ENCODE data around the gene CRIP1. TPM values are rescaled to one million over a fixed set of nuclear protein-coding genes. Genes with fewer than 3 reads are reported as not detected.

Gene CRIP1
- total RNA-seq, 1 donor from 2014 or later: 64.8 TPM

GRCh38 chr14:105469456-105470349 is 17.0 kb upstream of the CRIP1 start:
- no peak for DNase-seq (ENCODE audit: low spot score)

- DNase-seq (ENCODE audit: low spot score): no peak
Measured at GRCh38 chr14:105470350-105471296, 16.1 kb upstream of the CRIP1 start.

GRCh38 chr14:105471297-105471821 is 15.3 kb upstream of the CRIP1 start:
- no peak for DNase-seq (ENCODE audit: low spot score)

GRCh38 chr14:105471823-105472485 is 14.7 kb upstream of the CRIP1 start:
- DNase-seq (ENCODE audit: low spot score): no peak

- no peak for DNase-seq (ENCODE audit: low spot score)
Measured at GRCh38 chr14:105472486-105472991, 14.1 kb upstream of the CRIP1 start.

GRCh38 chr14:105473033-105473676 is 13.5 kb upstream of the CRIP1 start:
- no peak for DNase-seq (ENCODE audit: low spot score)

GRCh38 chr14:105473677-105474482 is 12.8 kb upstream of the CRIP1 start:
- DNase-seq (ENCODE audit: low spot score): peak; percentile 97

GRCh38 chr14:105474483-105475268 is 12.0 kb upstream of the CRIP1 start, which contains the start of gene CRIP2:
Gene CRIP2 (plus strand): TSS chr14:105474821. CDS start chr14:105474863, 42 bp downstream.
- DNase-seq (ENCODE audit: low spot score): no peak

- DNase-seq (ENCODE audit: low spot score): no peak
Measured at GRCh38 chr14:105475269-105476096, 11.2 kb upstream of the CRIP1 start.

- no peak for DNase-seq (ENCODE audit: low spot score)
Measured at GRCh38 chr14:105476097-105476830, 10.4 kb upstream of the CRIP1 start.

- no peak for DNase-seq (ENCODE audit: low spot score)
Measured at GRCh38 chr14:105476831-105477659, 9.6 kb upstream of the CRIP1 start.

- no peak for DNase-seq (ENCODE audit: low spot score)
Measured at GRCh38 chr14:105477660-105478397, 8.9 kb upstream of the CRIP1 start.

GRCh38 chr14:105478398-105479251 is 8.1 kb upstream of the CRIP1 start:
- DNase-seq (ENCODE audit: low spot score): no peak

- no peak for DNase-seq (ENCODE audit: low spot score)
Measured at GRCh38 chr14:105479431-105480158, 7.1 kb upstream of the CRIP1 start.

Data from mesenteric fat pad (tissue), 1 donor.